ENCODE data around the gene MAD1L1.

MAD1L1 gene

GRCh38 chr7:2202901-2203765 lies 29.6 kb downstream of the MAD1L1 start:
- Histone ChIP-seq H3K4me1 (ENCODE audit: insufficient read depth, low read length) (peaks cover 25% of the 10 kb centered on the region), H3K36me3 (ENCODE audit: insufficient read depth, low read length) (peaks cover 9% of the 10 kb centered on the region), H3K9me3 (ENCODE audit: low read length) (no peaks in the 10 kb centered on the region), H3K4me3 (ENCODE audit: low read depth in 1 of 2, low read length in 2 of 2) (no peak overlapping the region), H3K27me3 (ENCODE audit: control insufficient read depth in 1 of 2, insufficient read depth in 2 of 2, low read length in 2 of 2) (no peaks in the 10 kb centered on the region), H3K9ac (ENCODE audit: low read length) (no peak overlapping the region), H3K27ac (ENCODE audit: low read depth, low read length) (no peak overlapping the region)

DNA sequence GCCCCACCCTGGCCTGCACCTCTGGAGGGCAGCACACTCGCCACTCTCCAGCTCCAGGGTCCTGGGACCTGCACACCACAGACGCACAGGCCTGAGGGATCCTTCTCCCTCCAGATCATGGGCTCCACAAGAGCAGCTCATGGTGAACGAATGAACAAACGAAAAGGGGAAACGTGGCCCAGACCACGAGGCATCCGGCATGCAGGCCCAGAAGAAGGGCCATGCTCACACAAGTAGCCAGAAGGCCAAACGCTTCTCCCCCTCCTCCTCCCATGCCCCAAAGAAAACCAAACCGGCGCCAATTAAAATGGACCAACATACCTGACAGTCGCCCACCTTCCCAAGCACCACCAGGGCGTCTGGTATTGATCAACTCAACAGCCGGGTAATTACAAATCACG lies 30.4 kb downstream of the MAD1L1 start:
- Histone ChIP-seq H3K27me3 (ENCODE audit: control insufficient read depth in 1 of 2, insufficient read depth in 2 of 2, low read length in 2 of 2) (no peaks in the 10 kb centered on the region), H3K4me3 (ENCODE audit: low read depth in 1 of 2, low read length in 2 of 2) (no peak overlapping the region), H3K4me1 (ENCODE audit: insufficient read depth, low read length) (peaks cover 25% of the 10 kb centered on the region), H3K9ac (ENCODE audit: low read length) (no peak overlapping the region), H3K9me3 (ENCODE audit: low read length) (no peaks in the 10 kb centered on the region), H3K36me3 (ENCODE audit: insufficient read depth, low read length) (peaks cover 2% of the 10 kb centered on the region), H3K27ac (ENCODE audit: low read depth, low read length) (no peak overlapping the region)

- H3K27me3 ChIP-seq (ENCODE audit: control insufficient read depth in 1 of 2, insufficient read depth in 2 of 2, low read length in 2 of 2): no peaks in the 10 kb centered on the region
- no peak overlapping the region for H3K27ac ChIP-seq (ENCODE audit: low read depth, low read length)
- no peak overlapping the region for H3K9ac ChIP-seq (ENCODE audit: low read length)
- peaks cover 25% of the 10 kb centered on the region for H3K4me1 ChIP-seq (ENCODE audit: insufficient read depth, low read length)
- H3K36me3 ChIP-seq (ENCODE audit: insufficient read depth, low read length): no peaks in the 10 kb centered on the region
- no peak overlapping the region for H3K4me3 ChIP-seq (ENCODE audit: low read depth in 1 of 2, low read length in 2 of 2)
- no peaks in the 10 kb centered on the region for H3K9me3 ChIP-seq (ENCODE audit: low read length)
Observed at GRCh38 chr7:2201686-2202360, 30.9 kb downstream of the MAD1L1 start.

GRCh38 chr7:2201128-2201527 lies 31.6 kb downstream of the MAD1L1 start:
- H3K4me3 ChIP-seq (ENCODE audit: low read depth in 1 of 2, low read length in 2 of 2): no peak overlapping the region
- H3K4me1 ChIP-seq (ENCODE audit: insufficient read depth, low read length): peaks cover 25% of the 10 kb centered on the region
- H3K9me3 ChIP-seq (ENCODE audit: low read length): no peaks in the 10 kb centered on the region
- H3K27me3 ChIP-seq (ENCODE audit: control insufficient read depth in 1 of 2, insufficient read depth in 2 of 2, low read length in 2 of 2): no peaks in the 10 kb centered on the region
- no peak overlapping the region for H3K27ac ChIP-seq (ENCODE audit: low read depth, low read length)
- H3K36me3 ChIP-seq (ENCODE audit: insufficient read depth, low read length): peaks cover 2% of the 10 kb centered on the region
- no peak overlapping the region for H3K9ac ChIP-seq (ENCODE audit: low read length)

GRCh38 chr7:2200584-2200980 lies 32.2 kb downstream of the MAD1L1 start:
- Histone ChIP-seq H3K27ac (ENCODE audit: low read depth, low read length) (no peak overlapping the region), H3K27me3 (ENCODE audit: control insufficient read depth in 1 of 2, insufficient read depth in 2 of 2, low read length in 2 of 2) (no peaks in the 10 kb centered on the region), H3K9me3 (ENCODE audit: low read length) (no peaks in the 10 kb centered on the region), H3K4me1 (ENCODE audit: insufficient read depth, low read length) (peaks cover 25% of the 10 kb centered on the region), H3K36me3 (ENCODE audit: insufficient read depth, low read length) (peaks cover 4% of the 10 kb centered on the region), H3K4me3 (ENCODE audit: low read depth in 1 of 2, low read length in 2 of 2) (no peak overlapping the region), H3K9ac (ENCODE audit: low read length) (no peak overlapping the region)

DNA sequence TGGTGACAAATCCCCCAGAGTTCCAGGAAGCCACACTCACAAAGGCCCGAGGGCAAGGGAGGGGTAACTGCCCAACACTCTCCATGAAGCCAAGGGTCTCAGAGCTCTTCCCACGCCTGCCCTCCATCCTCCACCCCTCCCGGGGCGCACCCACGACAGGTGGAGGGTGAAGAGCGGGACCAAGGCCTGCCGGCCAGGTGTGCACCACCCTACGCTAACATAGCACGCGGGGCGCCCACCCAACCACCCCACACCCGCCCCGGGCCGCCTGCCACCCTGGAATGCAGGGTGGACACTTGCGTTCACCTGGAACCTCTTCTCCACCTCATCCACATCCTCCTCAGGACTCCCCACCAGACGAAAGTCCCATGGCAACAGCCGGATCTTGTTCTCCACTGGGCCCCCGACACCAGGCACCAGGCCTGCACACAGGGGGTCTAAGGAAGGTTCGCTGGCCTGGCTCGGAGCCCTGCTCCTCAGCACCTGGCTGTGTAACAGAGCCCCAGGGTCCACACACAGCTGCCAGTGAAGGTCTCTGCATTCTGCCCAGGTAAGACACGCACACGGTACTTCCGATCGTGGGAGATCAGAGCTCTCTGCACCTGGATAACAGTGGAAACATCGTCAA lies 32.7 kb downstream of the MAD1L1 start:
- Histone ChIP-seq H3K4me1 (ENCODE audit: insufficient read depth, low read length) (peaks cover 24% of the 10 kb centered on the region), H3K9ac (ENCODE audit: low read length) (no peak overlapping the region), H3K36me3 (ENCODE audit: insufficient read depth, low read length) (peaks cover 4% of the 10 kb centered on the region)

GRCh38 chr7:2199528-2199927 lies 33.2 kb downstream of the MAD1L1 start:
- H3K9me3 ChIP-seq (ENCODE audit: low read length): no peaks in the 10 kb centered on the region
- H3K27ac ChIP-seq (ENCODE audit: low read depth, low read length): no peak overlapping the region
- peaks cover 4% of the 10 kb centered on the region for H3K36me3 ChIP-seq (ENCODE audit: insufficient read depth, low read length)
- no peak overlapping the region for H3K4me3 ChIP-seq (ENCODE audit: low read depth in 1 of 2, low read length in 2 of 2)
- no peaks in the 10 kb centered on the region for H3K27me3 ChIP-seq (ENCODE audit: control insufficient read depth in 1 of 2, insufficient read depth in 2 of 2, low read length in 2 of 2)
- H3K4me1 ChIP-seq (ENCODE audit: insufficient read depth, low read length): peaks cover 18% of the 10 kb centered on the region
- no peak overlapping the region for H3K9ac ChIP-seq (ENCODE audit: low read length)

More for the DNA sequence above, 32.7 kb downstream of the MAD1L1 start:
- Histone ChIP-seq H3K9me3 (ENCODE audit: low read length) (no peaks in the 10 kb centered on the region), H3K27me3 (ENCODE audit: control insufficient read depth in 1 of 2, insufficient read depth in 2 of 2, low read length in 2 of 2) (no peaks in the 10 kb centered on the region), H3K27ac (ENCODE audit: low read depth, low read length) (no peak overlapping the region), H3K4me3 (ENCODE audit: low read depth in 1 of 2, low read length in 2 of 2) (no peak overlapping the region)

DNA sequence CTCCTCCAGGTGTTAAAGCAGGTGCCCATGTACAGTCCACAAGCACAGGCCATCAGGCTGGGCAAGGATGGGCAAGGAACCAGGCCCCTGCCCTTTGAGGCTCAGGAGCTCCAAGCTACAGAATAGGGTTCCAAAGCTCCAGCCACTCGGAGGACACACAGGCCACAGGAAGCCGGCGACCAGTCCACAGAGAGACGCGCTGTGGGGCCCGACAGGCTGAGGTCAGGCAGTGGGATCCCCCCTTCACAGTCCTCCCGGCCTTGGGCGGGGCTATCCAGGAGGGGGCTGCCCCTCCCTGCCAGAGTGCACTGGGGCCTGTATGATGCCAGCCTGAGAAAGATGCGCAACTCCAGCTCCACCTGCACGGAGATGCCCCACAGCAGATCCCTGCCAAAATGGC lies 34.0 kb downstream of the MAD1L1 start:
- H3K36me3 ChIP-seq (ENCODE audit: insufficient read depth, low read length): peaks cover 4% of the 10 kb centered on the region
- no peak overlapping the region for H3K9ac ChIP-seq (ENCODE audit: low read length)

GRCh38 chr7:2198206-2198605 lies 34.5 kb downstream of the MAD1L1 start:
- H3K27me3 ChIP-seq (ENCODE audit: control insufficient read depth in 1 of 2, insufficient read depth in 2 of 2, low read length in 2 of 2): no peaks in the 10 kb centered on the region
- H3K36me3 ChIP-seq (ENCODE audit: insufficient read depth, low read length): peaks cover 4% of the 10 kb centered on the region
- H3K9ac ChIP-seq (ENCODE audit: low read length): no peak overlapping the region
- H3K4me3 ChIP-seq (ENCODE audit: low read depth in 1 of 2, low read length in 2 of 2): no peak overlapping the region
- peaks cover 5% of the 10 kb centered on the region for H3K4me1 ChIP-seq (ENCODE audit: insufficient read depth, low read length)
- H3K27ac ChIP-seq (ENCODE audit: low read depth, low read length): no peak overlapping the region
- H3K9me3 ChIP-seq (ENCODE audit: low read length): no peaks in the 10 kb centered on the region

More for the DNA sequence above, 34.0 kb downstream of the MAD1L1 start:
- Histone ChIP-seq H3K4me1 (ENCODE audit: insufficient read depth, low read length) (peaks cover 11% of the 10 kb centered on the region), H3K4me3 (ENCODE audit: low read depth in 1 of 2, low read length in 2 of 2) (no peak overlapping the region), H3K27ac (ENCODE audit: low read depth, low read length) (no peak overlapping the region), H3K9me3 (ENCODE audit: low read length) (no peaks in the 10 kb centered on the region), H3K27me3 (ENCODE audit: control insufficient read depth in 1 of 2, insufficient read depth in 2 of 2, low read length in 2 of 2) (no peaks in the 10 kb centered on the region)

DNA sequence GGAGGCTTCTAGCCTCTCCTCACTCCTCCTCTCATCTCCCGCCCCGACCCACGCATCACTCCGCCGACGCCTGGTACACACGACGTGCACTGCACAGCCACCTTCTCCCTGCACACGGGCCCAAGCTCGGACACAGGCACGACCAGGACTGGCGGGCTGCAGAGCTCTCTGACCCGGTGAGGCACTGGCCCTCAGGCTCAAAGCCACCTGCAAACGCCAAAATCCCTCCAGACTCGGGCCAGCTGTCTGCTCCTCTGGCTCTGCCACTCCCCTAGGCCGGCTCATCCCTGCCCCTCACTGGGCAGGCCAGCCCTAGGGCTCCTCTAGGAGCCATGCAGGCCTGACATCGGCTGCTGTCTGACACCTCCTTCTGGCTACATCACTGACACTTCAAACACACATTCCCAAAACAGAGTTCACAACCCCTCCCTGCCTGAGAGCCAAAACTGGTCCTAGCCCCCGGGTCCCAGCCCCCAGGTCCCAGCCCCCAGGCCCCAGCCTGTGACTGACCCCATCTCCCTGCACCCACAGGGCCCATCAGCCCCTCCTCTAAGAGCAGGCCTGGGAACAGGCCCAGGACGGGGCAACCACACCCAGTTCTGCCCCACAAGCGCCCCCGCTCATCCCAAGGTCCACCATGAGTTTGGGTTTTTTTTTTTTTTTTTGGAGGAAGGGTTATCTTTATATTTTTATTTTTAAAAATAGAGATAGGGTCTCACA lies 35.1 kb downstream of the MAD1L1 start:
- Histone ChIP-seq H3K36me3 (ENCODE audit: insufficient read depth, low read length) (peaks cover 4% of the 10 kb centered on the region), H3K9ac (ENCODE audit: low read length) (no peak overlapping the region), H3K4me1 (ENCODE audit: insufficient read depth, low read length) (no peaks in the 10 kb centered on the region), H3K9me3 (ENCODE audit: low read length) (no peaks in the 10 kb centered on the region), H3K27ac (ENCODE audit: low read depth, low read length) (no peak overlapping the region), H3K27me3 (ENCODE audit: control insufficient read depth in 1 of 2, insufficient read depth in 2 of 2, low read length in 2 of 2) (no peaks in the 10 kb centered on the region), H3K4me3 (ENCODE audit: low read depth in 1 of 2, low read length in 2 of 2) (no peak overlapping the region)
